ENCODE data around the gene ZXDA. TPM values are rescaled to one million over a fixed set of nuclear protein-coding genes. Genes with fewer than 3 reads are reported as not detected.
"Not testable (repeated sequence)": the region's sequence is repeated elsewhere in the genome, so short reads cannot be mapped to it uniquely, and the experiment has no call there.

ZXDA gene
- total RNA-seq: 6.1 and 11.1 TPM in 2 replicates

GRCh38 chrX:57910287-57910912 lies at the start of gene ZXDA:
Gene ZXDA, minus strand, starts transcription at chrX:57910458. Its CDS starts 38 bp downstream, at chrX:57910420.
- DNase-seq (ENCODE audit: low read depth in 2 of 2): peak; percentile 4 to 26

GRCh38 chrX:57952320-57952678 lies 42.0 kb upstream of the ZXDA start:
- peak; percentile 63 to 67 for DNase-seq (ENCODE audit: low read depth in 2 of 2)

- DNase-seq (ENCODE audit: low read depth in 2 of 2): peak; percentile 81 to 84
Observed at GRCh38 chrX:57951666-57952319, 41.5 kb upstream of the ZXDA start.

- DNase-seq (ENCODE audit: low read depth in 2 of 2): no peak
Observed at GRCh38 chrX:57933321-57933720, 23.1 kb upstream of the ZXDA start.

- no peak for DNase-seq (ENCODE audit: low read depth in 2 of 2)
Observed at GRCh38 chrX:57932266-57932665, 22.0 kb upstream of the ZXDA start.

GRCh38 chrX:57930051-57930450 lies 19.8 kb upstream of the ZXDA start:
- DNase-seq (ENCODE audit: low read depth in 2 of 2): peak in 1 of 2 donors; percentile 24

- peak; percentile 54 to 63 for DNase-seq (ENCODE audit: low read depth in 2 of 2)
Observed at GRCh38 chrX:57929373-57929772, 19.1 kb upstream of the ZXDA start.

GRCh38 chrX:57925806-57926205 lies 15.5 kb upstream of the ZXDA start:
- no peak for DNase-seq (ENCODE audit: low read depth in 2 of 2)

GRCh38 chrX:57918750-57919436 lies 8.6 kb upstream of the ZXDA start:
- peak; percentile 38 to 43 for DNase-seq (ENCODE audit: low read depth in 2 of 2)

- no peak for DNase-seq (ENCODE audit: low read depth in 2 of 2)
Observed at GRCh38 chrX:57915680-57916079, 5.4 kb upstream of the ZXDA start.

- peak; percentile 30 to 41 for DNase-seq (ENCODE audit: low read depth in 2 of 2)
Observed at GRCh38 chrX:57909595-57910286, 517 bp downstream of the ZXDA start.

GRCh38 chrX:57908972-57909594 lies 1.2 kb downstream of the ZXDA start:
- DNase-seq (ENCODE audit: low read depth in 2 of 2): not testable (repeated sequence)

- peak; percentile 11 to 65 for DNase-seq (ENCODE audit: low read depth in 2 of 2)
Observed at GRCh38 chrX:57906790-57907189, 3.5 kb downstream of the ZXDA start.

- DNase-seq (ENCODE audit: low read depth in 2 of 2): peak; percentile 18 to 54
Observed at GRCh38 chrX:57905141-57905540, 5.1 kb downstream of the ZXDA start.

- peak in 1 of 2 donors; percentile 79 for DNase-seq (ENCODE audit: low read depth in 2 of 2)
Observed at GRCh38 chrX:57904176-57904880, 5.9 kb downstream of the ZXDA start.

- no peak for DNase-seq (ENCODE audit: low read depth in 2 of 2)
Observed at GRCh38 chrX:57902633-57903032, 7.6 kb downstream of the ZXDA start.

- DNase-seq (ENCODE audit: low read depth in 2 of 2): peak in 1 of 2 donors; percentile 56
Observed at GRCh38 chrX:57901466-57901865, 8.8 kb downstream of the ZXDA start.

GRCh38 chrX:57900975-57901374 lies 9.3 kb downstream of the ZXDA start:
- DNase-seq (ENCODE audit: low read depth in 2 of 2): peak; percentile 88 to 93

- DNase-seq (ENCODE audit: low read depth in 2 of 2): no peak
Observed at GRCh38 chrX:57899906-57900305, 10.4 kb downstream of the ZXDA start.

- peak; percentile 18 for DNase-seq (ENCODE audit: low read depth in 2 of 2)
Observed at GRCh38 chrX:57899064-57899463, 11.2 kb downstream of the ZXDA start.

GRCh38 chrX:57871463-57871862 lies 38.8 kb downstream of the ZXDA start:
- DNase-seq (ENCODE audit: low read depth in 2 of 2): no peak

Measured in lung microvascular endothelial cell (primary cell).